Activated T-cell treated with anti-CD3 and anti-CD28 coated beads for 24 hours (primary cell): Measurements from ENCODE around the gene OBSL1.

ENCODE experiments used
- DNase-seq: peaks from one replicate; pipeline ENCODE4 v3.0.0-alpha.2; 2020; ENCODE audit warnings: low read depth

Gene OBSL1

DNA sequence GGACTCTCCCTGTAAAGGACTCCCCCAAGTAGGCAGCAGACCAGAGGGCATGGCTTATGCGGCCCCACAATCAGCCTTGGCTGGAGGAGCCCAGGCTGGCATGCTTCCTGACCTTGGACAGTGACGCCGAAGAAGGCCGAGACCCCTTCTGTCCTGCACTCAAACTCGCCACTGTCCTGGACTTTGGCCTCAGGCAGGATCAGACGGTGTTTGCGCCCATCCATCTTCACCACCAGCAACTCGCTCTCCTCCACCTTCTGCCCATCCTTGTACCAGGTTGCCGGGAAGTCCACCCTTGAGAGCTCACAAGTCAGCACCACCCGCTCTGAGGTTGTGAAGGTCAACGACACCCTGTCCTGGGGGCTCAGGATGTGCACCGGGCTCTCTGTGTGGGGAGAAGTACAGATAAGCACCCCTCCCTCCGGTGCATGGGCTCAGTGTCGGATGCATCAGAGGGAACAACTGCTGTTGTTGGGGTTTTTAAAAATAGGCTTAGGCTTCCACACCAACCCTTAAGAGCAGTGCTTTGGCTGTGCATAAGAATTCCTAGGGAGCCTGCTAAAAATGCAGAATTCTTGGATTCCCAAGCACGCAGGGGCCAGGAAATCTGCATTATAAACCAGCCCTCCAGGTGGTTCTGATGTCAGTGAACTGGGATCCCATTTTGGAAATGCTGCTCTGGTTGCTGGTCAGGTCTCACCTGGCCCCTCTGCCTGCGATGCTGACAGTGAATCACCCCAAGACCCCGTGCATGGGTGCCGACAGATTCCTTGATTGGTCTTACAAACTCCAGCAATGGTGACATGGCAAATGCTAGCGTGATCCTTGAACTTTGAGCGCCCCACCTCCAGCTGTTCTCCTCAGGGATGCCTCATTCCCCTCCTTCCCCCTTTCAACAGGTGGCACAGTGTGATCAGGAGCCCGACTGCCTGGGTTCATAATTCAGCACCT lies 5.9 kb downstream of the OBSL1 start:
- no peak for DNase-seq

DNA sequence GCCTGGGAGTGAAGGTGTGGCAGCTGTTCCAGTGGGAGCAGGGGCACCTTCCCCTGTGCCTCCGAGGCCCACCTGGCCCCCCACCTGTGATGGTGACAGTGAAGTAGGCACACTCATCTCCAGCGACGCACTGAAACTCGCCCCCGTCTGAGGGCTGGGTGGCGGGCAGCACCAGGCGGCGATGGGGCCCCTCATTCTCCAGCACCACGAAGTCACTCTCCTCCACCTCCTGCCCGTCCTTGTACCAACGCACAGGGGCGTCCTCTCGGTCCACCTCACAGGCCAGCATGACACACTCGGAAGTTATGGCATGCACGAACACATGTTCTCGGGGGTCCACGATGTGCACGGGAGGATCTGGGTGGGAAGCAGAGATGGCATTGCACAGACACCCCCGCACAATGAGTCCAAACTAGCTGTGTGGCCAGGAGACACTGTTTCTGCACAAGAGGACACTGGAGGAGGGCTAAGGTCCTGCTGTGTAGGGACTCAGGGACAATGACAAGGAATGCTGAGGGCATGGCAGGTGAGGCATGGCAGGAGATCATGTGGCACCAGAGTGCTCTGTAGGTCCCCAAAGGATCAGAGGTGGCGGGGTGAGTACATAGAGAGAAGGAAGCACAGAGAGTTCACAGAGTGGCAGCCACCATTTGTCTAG lies 7.9 kb downstream of the OBSL1 start:
- no peak for DNase-seq

- DNase-seq, result no peak
Measured at GRCh38 chr2:219562049-219563020, 9.0 kb downstream of the OBSL1 start.

GRCh38 chr2:219561179-219562048 lies 9.9 kb downstream of the OBSL1 start:
- no peak for DNase-seq

- DNase-seq, result no peak
Measured at GRCh38 chr2:219560893-219561178, 10.5 kb downstream of the OBSL1 start.

DNA sequence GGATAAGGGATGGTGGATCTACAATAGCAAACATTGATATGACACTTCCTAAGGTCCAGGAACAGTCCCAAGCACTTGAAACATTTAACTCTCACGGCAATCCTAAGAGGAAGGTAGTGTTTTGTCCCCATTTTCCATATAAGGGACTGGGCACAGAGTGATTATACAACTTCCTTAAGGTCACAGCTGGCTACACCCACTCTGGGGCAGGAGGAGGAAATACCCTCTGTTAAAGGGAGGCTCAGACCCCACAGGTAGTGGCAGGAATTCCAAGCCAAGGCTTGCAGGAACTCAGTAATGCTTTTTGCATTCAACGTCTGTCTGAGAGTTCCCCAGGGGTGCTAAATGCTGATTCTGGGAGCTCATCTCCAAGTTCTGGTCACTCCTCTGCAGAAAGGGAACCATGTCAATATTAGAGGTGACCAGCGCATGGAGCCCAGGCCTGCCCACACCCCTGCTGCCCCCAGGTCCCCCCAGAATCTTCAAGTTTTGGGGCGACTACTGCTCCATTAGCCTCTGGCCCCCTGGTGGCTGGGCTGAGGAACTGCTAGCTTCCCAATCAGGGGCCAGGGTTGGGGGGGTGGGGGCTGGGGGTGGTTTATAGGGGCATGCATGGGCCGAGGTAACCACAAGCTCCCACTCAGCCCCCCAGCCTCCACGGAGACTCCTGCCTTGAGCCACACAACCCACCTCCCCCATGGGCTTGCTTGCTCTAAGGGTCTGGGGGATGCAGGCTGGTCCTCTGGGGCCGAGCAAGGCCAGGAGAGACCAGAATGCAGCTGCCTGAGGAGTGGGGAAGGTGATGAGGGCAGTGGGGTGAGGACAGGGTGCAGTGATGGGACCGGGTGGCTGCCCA lies 11.1 kb downstream of the OBSL1 start:
- DNase-seq, result no peak

DNA sequence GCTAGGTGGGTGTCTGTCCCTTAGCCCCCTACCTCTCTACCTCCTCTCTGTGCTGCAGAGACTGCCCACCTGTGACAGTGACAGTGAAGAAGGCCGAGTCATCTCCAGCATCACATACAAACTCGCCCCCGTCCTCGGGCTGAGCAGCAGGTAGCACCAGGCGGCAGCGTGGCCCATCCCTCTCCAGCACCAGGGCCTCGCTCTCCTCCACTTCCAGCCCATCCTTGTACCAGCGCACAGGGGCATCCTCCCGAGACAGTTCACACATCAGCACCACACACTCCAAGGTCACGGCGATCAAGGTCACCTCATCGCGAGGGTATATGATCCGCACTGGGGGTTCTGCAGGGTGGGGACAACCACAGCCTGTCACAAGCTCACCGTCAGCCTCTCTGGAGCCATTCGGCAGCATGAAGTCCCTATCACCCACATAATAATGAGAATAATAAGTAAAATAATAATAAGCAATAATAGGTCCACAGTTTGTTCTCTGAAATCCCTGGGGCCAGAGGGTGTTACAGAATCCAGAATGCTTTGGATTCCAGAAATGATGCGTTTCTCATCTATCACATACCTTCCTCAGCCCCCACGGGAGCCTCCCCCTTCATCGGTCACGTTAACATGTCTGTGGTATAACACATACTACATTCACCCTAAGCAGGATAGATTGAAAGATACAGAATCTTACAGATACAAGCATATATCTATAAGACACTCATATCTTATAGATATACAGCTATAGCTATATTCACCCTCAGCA lies 12.0 kb downstream of the OBSL1 start:
- no peak for DNase-seq

DNA sequence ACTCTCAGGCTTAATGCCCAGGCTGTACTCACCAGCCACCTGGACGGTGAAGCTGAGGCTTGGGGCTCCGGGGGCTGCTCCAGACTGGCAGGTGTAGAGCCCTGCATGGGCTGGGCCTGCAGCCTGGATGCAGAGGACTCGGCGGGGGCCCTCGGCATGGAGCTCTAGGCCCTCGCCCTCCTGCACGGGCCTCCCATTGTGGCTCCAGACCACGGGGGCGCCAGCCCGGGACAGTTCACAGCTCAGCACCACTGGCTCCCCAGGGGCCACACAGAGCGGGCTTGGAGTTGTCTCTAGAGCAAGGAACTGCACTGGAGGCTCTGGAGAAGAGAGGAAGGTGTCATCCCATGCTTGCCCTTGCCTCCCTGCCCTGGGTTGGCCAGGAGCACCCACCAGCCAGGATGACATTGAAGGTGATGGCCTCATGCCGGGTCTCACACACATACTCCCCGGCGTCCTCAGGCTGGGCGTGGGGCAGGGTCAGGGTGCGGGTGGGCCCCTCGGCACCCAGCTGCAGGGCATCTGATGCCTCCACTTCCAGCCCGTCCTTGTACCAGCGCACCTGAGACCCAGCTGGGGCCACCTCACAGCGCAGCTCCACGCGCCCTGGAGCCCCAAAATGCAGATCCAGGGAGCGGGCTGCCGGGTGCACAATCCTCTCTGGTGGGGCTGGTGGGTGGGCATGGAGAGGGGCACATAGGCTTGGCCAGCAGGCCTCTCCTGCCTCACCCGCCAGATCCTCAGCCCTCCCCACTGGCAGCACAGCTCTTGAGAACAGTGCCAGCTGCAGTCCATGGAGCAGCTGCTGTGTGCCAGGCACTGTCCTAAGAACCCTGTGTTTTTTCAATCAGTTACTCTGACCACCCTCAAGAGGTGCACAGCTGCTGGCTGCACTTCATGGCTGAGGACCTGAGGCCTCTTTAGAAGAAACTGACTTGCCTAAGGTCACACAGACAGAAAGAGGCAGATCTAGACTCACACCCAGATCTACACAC lies 13.3 kb downstream of the OBSL1 start:
- DNase-seq, result no peak

DNA sequence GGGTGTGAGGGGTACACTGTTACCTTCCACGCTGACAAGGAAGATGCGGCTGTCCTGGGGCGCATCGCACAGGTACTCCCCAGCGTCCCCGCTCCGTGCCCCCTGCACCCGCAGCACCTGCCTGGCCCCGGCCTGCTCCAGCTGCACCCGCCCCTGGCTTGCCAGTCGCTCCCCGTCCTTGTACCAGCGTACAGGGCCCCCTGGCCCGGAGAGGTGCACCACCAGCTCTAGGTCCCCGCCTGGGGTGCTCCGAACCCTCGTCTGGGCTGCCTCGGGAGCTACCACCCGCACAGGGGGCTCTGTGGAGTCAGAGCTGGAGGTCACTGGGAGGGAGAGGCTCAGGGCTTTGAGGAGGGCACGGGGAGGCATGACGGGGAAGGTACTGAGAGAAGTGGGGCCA lies 14.0 kb downstream of the OBSL1 start:
- no peak for DNase-seq

DNA sequence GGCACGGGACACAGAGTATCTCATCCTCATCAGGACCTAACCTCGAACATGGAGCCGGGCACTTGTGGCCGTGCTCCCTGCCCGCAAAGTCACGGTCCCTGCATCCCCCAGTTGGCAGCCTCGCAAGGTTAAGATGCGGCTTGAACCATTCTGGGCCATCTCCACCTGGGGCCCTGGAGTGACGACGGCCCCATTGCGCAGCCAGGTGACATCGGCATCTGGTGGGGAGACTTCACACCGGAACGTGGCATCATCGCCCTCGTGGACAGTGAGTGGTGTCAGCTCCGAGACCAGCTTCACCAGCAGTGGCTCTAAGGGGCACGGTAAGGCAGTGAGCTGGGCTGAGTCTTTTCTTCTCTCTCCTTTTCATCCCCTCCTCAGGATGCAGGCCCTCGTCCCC lies 14.9 kb downstream of the OBSL1 start:
- DNase-seq, result no peak

GRCh38 chr2:219555956-219556355 lies 15.4 kb downstream of the OBSL1 start:
- no peak for DNase-seq

DNA sequence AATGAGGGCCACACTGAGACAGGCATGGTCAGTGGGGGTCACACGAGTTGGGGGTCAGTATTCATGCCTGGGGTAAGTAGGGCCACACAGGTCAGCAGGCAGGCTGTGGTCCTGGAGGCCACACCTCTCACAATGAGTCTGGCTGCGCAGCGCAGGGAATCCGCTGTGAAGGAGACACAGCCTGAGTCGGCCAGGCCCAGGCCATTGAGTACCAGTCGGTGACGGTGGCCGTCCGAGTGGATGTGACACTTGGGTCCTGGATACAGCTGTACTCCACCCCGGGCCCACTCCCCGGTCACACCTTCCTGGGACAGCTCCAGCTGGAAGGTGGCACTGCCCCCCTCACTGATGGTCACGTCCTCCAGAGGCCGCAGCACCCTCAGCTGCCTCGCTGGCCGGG lies 17.0 kb downstream of the OBSL1 start:
- DNase-seq, result no peak

DNA sequence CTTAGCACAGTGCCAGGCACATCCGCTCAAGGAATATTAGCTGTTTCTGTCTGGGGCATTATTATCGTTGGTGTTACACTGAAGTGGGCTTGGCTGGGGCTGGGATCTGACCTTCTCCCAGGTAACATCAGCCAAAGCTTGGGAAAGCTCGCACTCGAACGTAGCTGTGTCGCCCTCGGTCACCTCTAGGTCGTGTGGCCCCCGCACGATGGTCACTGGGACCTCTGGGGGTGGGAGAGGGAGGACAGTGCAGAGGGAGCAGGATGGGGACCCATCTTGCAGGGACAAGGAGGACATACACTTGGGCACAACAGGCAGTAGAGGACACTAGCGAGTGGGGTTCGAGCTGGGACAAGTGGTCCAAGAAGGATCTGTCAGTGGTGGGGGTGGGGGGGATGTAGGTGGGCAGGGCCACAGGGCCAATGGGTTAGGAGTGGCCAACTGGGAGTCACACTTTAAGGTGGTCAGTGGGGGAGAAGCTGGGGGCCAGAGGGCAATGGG lies 17.8 kb downstream of the OBSL1 start:
- DNase-seq, result no peak

DNA sequence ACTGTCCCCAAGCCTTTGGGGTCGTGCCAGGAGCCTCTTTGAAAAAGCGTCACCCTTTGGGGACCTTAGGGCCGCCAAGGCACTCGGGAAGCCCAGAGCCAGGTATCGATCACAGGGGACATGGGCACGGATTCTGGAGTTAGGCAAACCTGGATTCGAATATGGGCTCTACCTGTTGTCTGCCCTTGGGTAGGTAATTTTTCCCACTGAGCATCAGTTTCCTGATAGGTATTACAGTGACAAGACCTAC lies 18.2 kb downstream of the OBSL1 start:
- no peak for DNase-seq

GRCh38 chr2:219552382-219553167 lies 18.8 kb downstream of the OBSL1 start:
- DNase-seq, result peak; percentile 73

DNA sequence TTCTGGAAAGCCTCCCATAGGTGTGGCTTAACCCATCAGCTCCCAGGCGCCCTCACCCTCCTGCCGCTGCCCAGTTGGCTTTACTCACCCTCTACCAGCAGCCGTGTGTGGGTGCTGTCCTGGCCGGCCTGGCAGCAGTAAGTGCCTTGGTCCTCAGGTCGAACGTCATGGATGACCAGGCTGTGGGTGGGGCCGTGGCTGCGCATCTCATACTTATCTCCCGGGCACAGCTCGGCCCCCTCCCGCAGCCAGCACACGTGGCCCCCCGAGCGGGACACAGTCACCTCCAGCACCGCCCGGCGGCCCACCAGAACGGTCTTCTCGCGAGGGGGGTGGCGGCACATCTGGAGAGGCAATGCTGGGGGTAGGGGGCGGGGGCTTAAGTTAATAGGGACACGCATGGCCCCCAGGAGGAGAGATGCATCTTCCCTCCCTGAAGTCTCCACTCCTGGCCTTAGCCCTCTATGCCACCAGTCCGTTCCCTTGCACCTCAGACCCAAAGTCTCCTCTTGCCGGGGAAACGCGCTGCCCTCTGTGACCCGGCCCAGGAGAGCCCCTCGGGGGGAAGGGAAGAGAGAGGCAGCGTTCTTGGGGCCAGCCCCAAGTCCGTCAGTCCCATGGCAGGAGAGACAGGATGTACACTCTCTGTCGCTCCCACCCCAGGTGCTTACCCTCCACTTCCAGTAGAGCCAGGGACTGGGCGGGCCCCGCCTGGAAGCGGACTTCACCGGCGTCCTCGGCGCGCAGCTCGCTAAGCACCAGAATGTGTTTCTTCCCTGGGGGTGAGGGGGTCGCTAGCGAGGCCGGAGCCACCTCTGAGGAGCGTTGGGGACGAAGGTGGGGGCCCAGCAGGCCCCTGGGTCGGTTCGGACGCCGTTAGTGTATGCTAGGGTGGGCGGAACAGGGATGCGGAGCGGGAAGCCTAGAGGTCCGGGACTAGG lies 19.6 kb downstream of the OBSL1 start:
- DNase-seq, result no peak

GRCh38 chr2:219549619-219550018 lies 21.7 kb downstream of the OBSL1 start:
- DNase-seq, result no peak
